Kidney epithelial cell (primary cell): ENCODE results near the gene ZNF454. TPM values are rescaled to one million over a fixed set of nuclear protein-coding genes. Genes with fewer than 3 reads are reported as not detected.

ENCODE experiments used
- DNase-seq: peaks from one replicate; pipeline ENCODE4 v3.0.0-alpha.2; 2010; ENCODE audit warnings: low read depth
- H3K27me3 ChIP-seq: 2 replicates; pipeline ENCODE4 v1.6.0; 2011; ENCODE audit warnings: low read length; ENCODE audit not compliant: control insufficient read depth, insufficient read depth
- H3K36me3 ChIP-seq: 2 replicates; pipeline ENCODE4 v1.5.1; 2011; ENCODE audit warnings: low read length; ENCODE audit not compliant: control insufficient read depth, insufficient read depth
- H3K4me3 ChIP-seq: 2 replicates; pipeline ENCODE4 v1.5.1; 2011; ENCODE audit warnings: low read depth, mild to moderate bottlenecking, control low read depth, low read length
- CTCF ChIP-seq: IDR thresholded peaks from 2 replicates; pipeline ENCODE4 v1.5.1; 2011; ENCODE audit warnings: mild to moderate bottlenecking, moderate library complexity, low read length, control low read depth, inconsistent platforms; ENCODE audit not compliant: insufficient read depth, poor library complexity, severe bottlenecking
- total RNA-seq: library from RNA; depleted of rRNA; stranded (reverse); fragments of >200 nt; gene quantifications from 2 replicates; pipeline ENCODE4 v1.2.3, GENCODE V29; 2015

The ZNF454 gene
- total RNA-seq, 1 donor from 2014 or later = 5.0 TPM

GRCh38 chr5:178984145-178985072 is 43.4 kb downstream of the ZNF454 start:
- no peak for DNase-seq
- Histone ChIP-seq H3K4me3 (no peak overlapping the region), H3K27me3 (no peaks in the 10 kb centered on the region), H3K36me3 (no peaks in the 10 kb centered on the region)
- no peak for TF ChIP-seq CTCF

GRCh38 chr5:178986326-178986960 is 45.4 kb downstream of the ZNF454 start:
- no peak for DNase-seq
- no peaks in the 10 kb centered on the region for H3K27me3 ChIP-seq
- no peak overlapping the region for H3K4me3 ChIP-seq
- no peaks in the 10 kb centered on the region for H3K36me3 ChIP-seq
- no peak for TF ChIP-seq CTCF

GRCh38 chr5:178988436-178989220 is 47.6 kb downstream of the ZNF454 start:
- no peak overlapping the region for H3K4me3 ChIP-seq
- H3K27me3 ChIP-seq = peaks cover 3% of the 10 kb centered on the region
- H3K36me3 ChIP-seq = no peaks in the 10 kb centered on the region
- no peak for DNase-seq
- TF ChIP-seq CTCF = no peak

GRCh38 chr5:178989311-178989710 is 48.3 kb downstream of the ZNF454 start:
- peaks cover 9% of the 10 kb centered on the region for H3K27me3 ChIP-seq
- no peak for TF ChIP-seq CTCF
- DNase-seq = no peak
- H3K36me3 ChIP-seq = no peaks in the 10 kb centered on the region
- no peak overlapping the region for H3K4me3 ChIP-seq

GRCh38 chr5:178990491-178990890 is 49.5 kb downstream of the ZNF454 start:
- no peak for DNase-seq
- Histone ChIP-seq H3K4me3 (no peak overlapping the region), H3K27me3 (peaks cover 15% of the 10 kb centered on the region), H3K36me3 (no peaks in the 10 kb centered on the region)
- TF ChIP-seq CTCF = no peak
